GM10847 (cell line): ENCODE data around the gene ARHGAP25.

Experiments
- POLR2A ChIP-seq: IDR thresholded peaks from 2 replicates; pipeline ENCODE4 v1.6.1; 2011; ENCODE audit not compliant: insufficient read length; ENCODE audit errors: extremely low read depth

The ARHGAP25 gene

GRCh38 chr2:68745006-68745405 lies 10.4 kb downstream of the ARHGAP25 start:
- no peak for TF ChIP-seq POLR2A

- no peak for TF ChIP-seq POLR2A
Observed at GRCh38 chr2:68746408-68746807, 11.8 kb downstream of the ARHGAP25 start.

- TF ChIP-seq POLR2A: no peak
Observed at GRCh38 chr2:68747413-68747812, 12.8 kb downstream of the ARHGAP25 start.

GRCh38 chr2:68747900-68748299 lies 13.3 kb downstream of the ARHGAP25 start:
- no peak for TF ChIP-seq POLR2A

GRCh38 chr2:68748568-68748967 lies 14.0 kb downstream of the ARHGAP25 start:
- TF ChIP-seq POLR2A: no peak

GRCh38 chr2:68749345-68749744 lies 14.7 kb downstream of the ARHGAP25 start:
- TF ChIP-seq POLR2A: no peak

GRCh38 chr2:68750592-68751396 lies 16.2 kb downstream of the ARHGAP25 start:
- no peak for TF ChIP-seq POLR2A

GRCh38 chr2:68751397-68752339 lies 17.1 kb downstream of the ARHGAP25 start:
- TF ChIP-seq POLR2A: no peak

- no peak for TF ChIP-seq POLR2A
Observed at GRCh38 chr2:68753318-68753717, 18.7 kb downstream of the ARHGAP25 start.

DNA sequence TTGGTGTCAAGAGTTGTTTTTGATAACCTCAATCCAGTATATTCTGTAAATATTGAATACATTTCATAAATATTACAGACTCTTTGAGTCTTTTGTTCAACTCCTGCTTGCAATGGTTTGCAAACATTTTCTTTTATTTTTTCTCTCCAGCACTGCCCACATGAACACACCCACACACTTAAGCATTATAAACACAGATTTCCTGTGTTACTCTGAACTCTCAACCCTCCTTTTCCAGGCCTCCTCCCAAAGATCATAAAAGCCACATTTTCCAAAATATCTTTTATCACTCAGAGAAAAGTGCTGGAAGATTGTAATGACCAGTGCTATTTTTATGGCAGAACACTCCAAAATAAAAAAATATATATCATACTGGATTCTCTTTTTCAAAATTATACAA lies 20.5 kb downstream of the ARHGAP25 start:
- TF ChIP-seq POLR2A: no peak

DNA sequence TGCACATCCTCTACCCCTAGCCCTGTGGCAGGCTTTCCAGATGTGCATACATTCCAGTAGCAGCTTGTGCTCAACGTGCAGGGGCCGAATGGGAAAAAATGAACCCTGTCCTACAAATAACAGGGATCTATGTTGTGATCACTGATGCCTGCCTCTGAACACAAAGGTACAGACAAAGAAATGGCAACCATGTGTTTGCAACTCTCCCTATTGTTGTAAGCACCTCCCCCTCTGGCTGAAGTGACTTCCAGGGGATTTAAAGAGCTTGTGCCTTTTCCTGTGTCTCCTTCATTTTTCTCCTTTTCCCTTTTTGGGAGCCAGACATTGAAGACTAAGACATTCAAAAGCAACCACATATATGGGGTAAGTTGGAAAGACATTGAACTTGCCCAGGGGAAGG lies 21.6 kb downstream of the ARHGAP25 start:
- TF ChIP-seq POLR2A: no peak

GRCh38 chr2:68757081-68757480 lies 22.5 kb downstream of the ARHGAP25 start:
- no peak for TF ChIP-seq POLR2A

GRCh38 chr2:68762100-68762499 lies 27.5 kb downstream of the ARHGAP25 start:
- no peak for TF ChIP-seq POLR2A

- no peak for TF ChIP-seq POLR2A
Observed at GRCh38 chr2:68762665-68763064, 28.1 kb downstream of the ARHGAP25 start.

DNA sequence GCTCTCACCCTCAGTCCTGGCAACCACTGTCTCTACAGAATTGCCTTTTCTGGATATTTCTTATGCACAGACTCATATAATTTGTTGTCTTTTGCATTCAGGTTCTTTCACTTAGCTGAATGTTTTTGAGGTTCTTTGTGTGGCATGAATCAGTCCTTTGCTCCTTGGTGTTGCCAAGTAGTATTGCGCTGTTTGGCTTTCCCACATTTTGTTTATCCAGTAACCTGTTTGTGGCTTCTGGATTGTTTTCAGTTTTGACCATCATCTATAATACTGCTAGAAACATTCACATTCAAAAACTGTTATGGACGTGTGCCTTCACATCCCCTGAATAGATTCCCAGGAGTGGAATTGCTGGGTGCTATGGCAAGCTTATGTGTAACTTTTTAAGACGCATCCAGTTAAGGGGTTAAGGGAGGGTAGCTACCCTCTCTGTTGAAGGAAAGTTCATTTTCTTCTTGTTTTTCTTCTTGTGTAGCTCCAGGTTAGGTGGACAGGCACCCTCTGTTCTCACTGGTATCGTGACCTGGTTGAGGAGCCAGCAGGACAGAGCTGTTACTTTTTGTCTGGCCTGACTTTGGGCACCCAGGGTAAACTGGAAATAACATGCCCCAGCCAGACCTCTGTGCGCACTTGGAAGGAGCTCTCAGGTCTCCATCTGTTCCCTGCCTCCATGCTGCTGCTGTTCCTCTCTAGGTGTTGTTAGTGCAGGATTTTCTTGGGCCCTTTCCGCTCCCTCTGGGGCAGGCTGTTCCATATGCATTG lies 29.6 kb downstream of the ARHGAP25 start:
- no peak for TF ChIP-seq POLR2A
